GM10847 (cell line): ENCODE results near the gene ADGRL4.

Source experiments
- POLR2A ChIP-seq: IDR thresholded peaks from 2 replicates; pipeline ENCODE4 v1.6.1; 2011; ENCODE audit not compliant: insufficient read length; ENCODE audit errors: extremely low read depth

Gene ADGRL4

DNA sequence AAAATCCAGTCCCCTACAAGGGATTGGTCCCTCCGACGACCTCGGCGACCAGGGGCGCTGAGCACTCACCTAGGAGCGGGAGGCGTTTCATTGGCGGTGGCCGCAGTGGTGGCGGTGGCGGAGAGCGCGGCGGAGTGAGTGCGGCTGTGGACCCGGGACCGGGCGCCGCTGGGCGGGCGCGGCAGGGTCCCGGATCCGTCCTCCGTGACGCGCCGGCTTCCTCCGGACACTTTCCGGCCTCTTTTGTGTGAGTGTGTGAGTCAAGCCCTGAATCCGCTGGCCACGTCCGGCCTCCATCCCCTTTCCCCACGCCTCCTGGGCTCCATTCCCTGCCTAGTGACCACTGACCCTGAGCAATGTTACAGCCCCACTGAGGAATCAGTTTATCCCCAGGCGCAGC lies at the start of gene ADGRL4:
Gene ADGRL4, minus strand, starts transcription at position 167 of the 400 bp plus-strand sequence. Its CDS starts 76 bp downstream, at position 91.
- no peak for TF ChIP-seq POLR2A

GRCh38 chr1:79055856-79056255 lies 49.3 kb upstream of the ADGRL4 start:
- TF ChIP-seq POLR2A: no peak

- TF ChIP-seq POLR2A: no peak
Measured at GRCh38 chr1:79052829-79053449, 46.4 kb upstream of the ADGRL4 start.

DNA sequence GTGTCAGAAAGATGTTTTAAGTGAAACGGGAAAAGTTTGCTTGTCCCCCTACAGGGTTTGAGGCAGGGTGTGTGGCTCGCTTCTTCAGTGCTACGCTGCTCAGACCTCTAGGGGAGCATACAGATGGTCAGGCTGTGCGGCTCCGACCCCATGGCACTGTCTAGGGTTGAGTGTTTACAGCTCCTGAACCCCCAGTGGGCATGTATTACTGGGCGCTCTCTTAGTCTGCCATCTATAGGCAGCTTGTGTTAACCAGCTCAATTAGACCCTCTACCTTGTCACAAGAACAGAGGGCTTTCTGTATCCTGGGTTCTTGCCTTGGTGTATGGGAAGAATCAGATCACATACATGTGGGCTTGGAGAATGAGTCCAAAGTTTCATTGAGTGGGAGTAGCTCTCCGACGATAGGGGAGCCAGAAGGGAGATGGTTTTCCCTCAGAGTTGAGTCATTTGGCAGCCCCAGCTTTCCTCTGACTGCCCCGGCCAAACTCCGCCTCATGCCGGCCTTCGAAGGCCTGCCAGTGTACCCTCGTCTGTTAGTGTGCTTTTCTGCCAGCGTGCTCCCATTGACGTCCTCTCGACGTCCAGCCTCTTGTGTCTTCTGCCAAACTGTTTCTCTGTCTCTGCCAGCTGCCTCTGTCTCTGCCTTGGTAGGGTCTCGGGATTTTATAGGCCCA lies 38.6 kb upstream of the ADGRL4 start:
- no peak for TF ChIP-seq POLR2A

DNA sequence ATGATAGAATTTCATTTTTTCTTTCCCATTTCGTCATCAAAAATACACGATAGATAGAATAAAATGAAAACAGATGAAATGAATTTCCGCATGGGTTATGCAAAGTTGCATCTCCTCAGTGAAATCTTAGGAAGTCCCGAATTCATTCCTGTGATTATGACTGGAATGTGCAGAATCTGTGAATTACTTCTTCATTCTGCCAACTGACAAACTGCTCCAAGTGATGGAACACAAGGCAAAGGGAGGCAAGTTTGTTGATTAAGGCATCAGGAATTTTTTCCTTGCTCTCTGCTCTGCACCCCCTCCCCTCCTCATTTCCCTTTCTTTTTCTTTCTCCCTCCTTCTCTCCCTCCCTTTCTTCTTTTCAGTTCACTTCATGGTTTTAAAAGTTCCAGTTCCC lies 37.0 kb upstream of the ADGRL4 start:
- TF ChIP-seq POLR2A: no peak

DNA sequence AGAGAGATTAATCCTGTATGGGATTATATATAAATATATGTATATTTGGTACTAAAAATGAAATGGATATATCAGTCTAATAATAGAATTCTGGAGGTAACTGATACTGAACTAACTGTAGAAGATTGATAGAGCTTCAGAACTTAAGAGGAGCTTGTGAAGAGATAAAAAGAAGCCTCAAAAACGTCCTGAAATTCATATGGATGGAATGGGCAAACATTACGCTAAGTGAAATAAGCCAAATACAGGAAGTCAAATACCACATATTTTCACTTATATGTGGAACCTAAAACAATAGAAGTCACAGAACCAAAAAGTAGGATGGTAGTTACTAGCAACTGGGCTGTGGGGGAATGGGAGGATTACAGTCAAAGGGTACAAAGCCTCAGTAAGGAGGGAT lies 36.0 kb upstream of the ADGRL4 start:
- no peak for TF ChIP-seq POLR2A

DNA sequence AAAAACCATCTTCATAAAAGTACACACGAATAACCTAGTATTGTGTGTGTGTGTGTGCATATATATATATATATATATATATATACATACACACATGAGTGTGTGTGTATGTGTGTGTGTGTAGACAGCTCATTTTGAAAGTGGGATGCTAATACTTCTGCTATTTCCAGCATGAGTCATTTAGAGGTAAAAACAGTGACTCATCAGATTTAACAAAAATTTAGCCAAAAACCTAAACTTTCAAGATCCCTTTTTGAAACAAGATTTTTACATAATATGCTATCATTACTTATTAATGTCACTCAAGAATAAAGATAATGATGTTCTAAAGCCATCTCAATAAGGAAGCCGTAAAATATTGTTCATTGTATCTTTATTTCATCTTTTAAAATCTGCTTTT lies 35.6 kb upstream of the ADGRL4 start:
- TF ChIP-seq POLR2A: no peak

DNA sequence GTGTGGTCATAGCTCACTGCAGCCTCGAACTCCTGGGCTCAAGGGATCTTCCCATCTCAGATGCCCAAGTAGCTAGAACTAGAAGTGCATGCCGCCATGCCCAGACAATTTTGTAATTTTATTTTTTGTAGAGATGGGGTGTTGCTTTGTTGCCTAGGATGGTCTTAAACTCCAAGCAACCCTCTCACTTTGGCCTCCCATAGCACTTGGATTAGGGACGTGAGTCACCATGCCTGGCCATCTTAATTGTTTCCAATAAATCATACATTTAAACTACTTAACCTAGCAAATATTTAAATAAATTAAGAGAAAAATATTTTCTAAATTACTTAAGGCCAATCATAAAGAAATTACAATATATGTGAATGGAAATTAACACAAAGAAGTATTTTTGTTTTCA lies 35.1 kb upstream of the ADGRL4 start:
- no peak for TF ChIP-seq POLR2A

- no peak for TF ChIP-seq POLR2A
Measured at GRCh38 chr1:79040424-79041082, 34.0 kb upstream of the ADGRL4 start.

DNA sequence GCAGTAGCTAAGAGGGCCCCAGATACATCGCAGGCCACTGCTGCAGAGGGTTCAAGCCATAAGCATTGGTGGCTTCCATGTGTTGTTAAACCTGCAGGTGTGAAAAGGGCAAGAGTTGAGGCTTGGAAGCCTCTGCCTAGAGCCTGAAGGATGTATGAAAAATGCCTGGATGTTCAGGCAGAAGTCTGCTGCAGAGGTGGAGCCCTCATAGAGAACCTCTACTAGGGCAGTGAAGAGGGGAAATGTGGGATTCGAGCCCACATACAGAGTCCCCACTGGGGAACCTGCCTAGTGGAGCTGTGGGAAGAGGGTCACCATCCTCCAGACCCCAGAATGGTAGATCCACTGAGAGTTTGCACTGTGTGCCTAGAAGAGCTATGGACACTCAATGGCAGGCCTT lies 30.6 kb upstream of the ADGRL4 start:
- no peak for TF ChIP-seq POLR2A

- no peak for TF ChIP-seq POLR2A
Measured at GRCh38 chr1:79012500-79012899, 6.0 kb upstream of the ADGRL4 start.

DNA sequence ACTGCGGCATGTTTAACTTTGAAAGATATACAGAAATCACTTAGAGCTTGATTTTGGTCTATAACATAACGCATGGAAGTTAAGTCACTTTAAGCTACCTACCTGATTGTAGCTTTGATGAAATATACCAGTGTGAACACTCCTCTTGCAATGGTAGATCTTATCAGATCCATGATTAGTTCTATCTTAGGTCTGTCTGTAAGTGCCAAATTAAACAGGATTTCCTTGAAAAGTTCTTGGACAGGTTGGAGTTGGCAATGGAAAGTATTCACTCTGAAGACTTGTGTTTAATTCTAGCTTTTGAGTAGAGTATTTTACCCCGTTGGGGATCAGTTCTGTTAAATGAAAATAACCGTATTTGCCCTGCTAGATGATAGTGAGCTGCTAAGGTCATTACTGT lies 4.1 kb upstream of the ADGRL4 start:
- TF ChIP-seq POLR2A: no peak

DNA sequence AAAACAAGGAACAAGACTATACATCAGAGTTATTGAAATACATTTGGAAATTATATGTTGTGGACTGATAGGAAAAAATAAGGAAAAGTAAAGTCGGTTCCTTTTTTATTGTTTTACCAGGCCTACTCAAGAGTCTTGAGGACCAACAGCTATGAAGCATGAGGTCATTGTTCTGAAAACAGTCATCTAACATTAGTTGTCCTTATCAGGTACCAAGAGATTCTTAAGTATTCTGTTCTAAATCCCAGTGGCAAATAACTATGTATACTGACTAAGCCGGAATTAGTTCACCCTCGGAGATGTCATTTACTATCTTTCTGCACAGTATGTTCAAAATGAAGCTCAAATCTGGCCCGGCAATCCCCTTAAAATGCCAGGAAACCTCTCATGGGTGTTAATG lies 585 bp downstream of the ADGRL4 start:
- TF ChIP-seq POLR2A: no peak

DNA sequence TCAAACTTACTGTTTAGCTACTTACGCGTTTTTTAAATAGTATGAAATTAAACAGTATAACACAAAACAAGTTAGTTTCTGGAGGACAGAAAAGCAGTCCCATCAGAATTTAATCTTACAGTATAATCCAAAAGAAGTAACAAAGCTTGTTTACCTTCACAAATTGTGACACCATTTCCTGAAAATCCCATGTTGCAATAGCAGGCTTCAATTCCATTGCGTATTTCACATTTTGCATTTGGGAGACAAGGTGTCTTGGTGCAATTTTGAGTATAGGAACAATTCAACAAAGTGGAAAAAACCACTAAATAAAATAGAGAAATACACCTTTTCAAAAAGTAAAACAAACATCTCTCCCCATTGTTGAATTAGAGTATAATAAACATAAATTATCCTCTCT lies 1.6 kb downstream of the ADGRL4 start:
- no peak for TF ChIP-seq POLR2A

DNA sequence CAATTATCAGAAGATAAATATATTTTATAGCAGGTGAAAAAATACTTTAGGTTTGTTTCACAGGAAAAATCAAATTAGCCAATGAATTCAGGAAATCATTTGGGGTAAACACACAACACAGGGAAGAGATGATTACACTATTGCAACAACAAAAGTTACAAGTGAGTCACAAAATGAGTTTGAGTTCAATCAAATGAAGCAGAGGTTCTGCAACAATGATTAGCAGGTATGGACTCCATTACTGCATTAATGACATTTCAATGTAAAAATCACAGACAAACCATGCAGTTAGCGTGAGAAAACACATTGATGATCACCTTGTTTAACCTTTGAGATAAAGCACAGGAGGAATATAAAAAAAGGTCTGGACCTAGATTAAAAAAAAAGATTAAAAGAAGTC lies 9.7 kb downstream of the ADGRL4 start:
- no peak for TF ChIP-seq POLR2A

GRCh38 chr1:78987042-78987441 lies 19.5 kb downstream of the ADGRL4 start:
- TF ChIP-seq POLR2A: no peak
